CD4-positive, CD25-positive, alpha-beta regulatory T cell (primary cell): ENCODE measurements around the gene ZDHHC17. TPM values are rescaled to one million over a fixed set of nuclear protein-coding genes. Genes with fewer than 3 reads are reported as not detected.

ENCODE experiments used
- ATAC-seq, 2 donors: fragments of 150-1000 bp; cut with Tn5 transposase; one replicate each; pipeline ENCODE4 v1.10.0; 2021; ENCODE audit warnings: low read depth in 2 of 2, moderate number of reproducible peaks in 2 of 2, moderate library complexity in 1 of 2
- DNase-seq, 3 donors: peaks; one replicate each; pipeline versions ENCODE4 v3.0.0 to v3.0.0-alpha.2; 2012 to 2022; ENCODE audit warnings: mixed read lengths in 1 of 3
- H3K27ac ChIP-seq: one replicate; pipeline ENCODE4 v1.7.0; 2013; ENCODE audit warnings: mild to moderate bottlenecking, low read length; ENCODE audit not compliant: insufficient read depth, poor library complexity, severe bottlenecking
- H3K27me3 ChIP-seq: one replicate; pipeline ENCODE4 v1.7.0; 2013; ENCODE audit warnings: low read length; ENCODE audit not compliant: control insufficient read depth, insufficient read depth
- H3K36me3 ChIP-seq: one replicate; pipeline ENCODE4 v1.7.0; 2013; ENCODE audit warnings: mild to moderate bottlenecking, low read length, moderate library complexity; ENCODE audit not compliant: control insufficient read depth, insufficient read depth
- H3K4me1 ChIP-seq: 2 replicates; pipeline ENCODE4 v1.7.0; 2013; ENCODE audit warnings: mild to moderate bottlenecking, low read length; ENCODE audit not compliant: insufficient read depth, control insufficient read depth, poor library complexity, severe bottlenecking
- H3K4me3 ChIP-seq: one replicate; pipeline ENCODE4 v1.7.0; 2013; ENCODE audit warnings: low read depth, mild to moderate bottlenecking, low read length, moderate library complexity
- H3K9me3 ChIP-seq, 2 experiments: 1 replicate in 1 of 2; 2 replicates in 1 of 2; pipeline ENCODE4 v1.7.0; 2013; ENCODE audit warnings: low read length in 2 of 2, mild to moderate bottlenecking in 1 of 2, moderate library complexity in 1 of 2; ENCODE audit not compliant: control insufficient read depth in 2 of 2
- H3K27ac Mint-ChIP-seq, 3 donors: one replicate each; pipeline ENCODE4 v1.8.0; 2020 to 2022; ENCODE audit warnings: mild to moderate bottlenecking in 3 of 3, mixed read lengths in 3 of 3, moderate library complexity in 2 of 3
- H3K27me3 Mint-ChIP-seq: one replicate; pipeline ENCODE4 v1.8.0; 2022; ENCODE audit warnings: mild to moderate bottlenecking, mixed read lengths
- H3K36me3 Mint-ChIP-seq: one replicate; pipeline ENCODE4 v1.8.0; 2020; ENCODE audit warnings: mixed read lengths
- H3K4me1 Mint-ChIP-seq, 4 donors: one replicate each; pipeline ENCODE4 v1.8.0; 2020 to 2022; ENCODE audit warnings: mixed read lengths in 4 of 4, mild to moderate bottlenecking in 1 of 4
- H3K4me3 Mint-ChIP-seq, 4 donors: one replicate each; pipeline ENCODE4 v1.8.0; 2020 to 2022; ENCODE audit warnings: mild to moderate bottlenecking in 4 of 4, mixed read lengths in 4 of 4, moderate library complexity in 3 of 4
- H3K9me3 Mint-ChIP-seq, 7 donors: one replicate each; pipeline ENCODE4 v1.8.0; 2020 to 2022; ENCODE audit warnings: mixed read lengths in 7 of 7, mild to moderate bottlenecking in 3 of 7, moderate library complexity in 2 of 7
- polyA plus RNA-seq, 4 donors: library from polyadenylated mRNA; unstranded; fragments of 300-500 nt; fragmentation: Illumina TruSeq; gene quantifications; one replicate each; pipeline ENCODE4 v1.2.3, GENCODE V29; 2021
- total RNA-seq: library from RNA; stranded (reverse); gene quantifications from one replicate; pipeline ENCODE4 v1.2.3, GENCODE V29; 2022

Gene ZDHHC17
- total and polyA plus RNA-seq, 5 donors from 2014 or later = 9.4 to 51.2 (median 14.2) TPM

DNA sequence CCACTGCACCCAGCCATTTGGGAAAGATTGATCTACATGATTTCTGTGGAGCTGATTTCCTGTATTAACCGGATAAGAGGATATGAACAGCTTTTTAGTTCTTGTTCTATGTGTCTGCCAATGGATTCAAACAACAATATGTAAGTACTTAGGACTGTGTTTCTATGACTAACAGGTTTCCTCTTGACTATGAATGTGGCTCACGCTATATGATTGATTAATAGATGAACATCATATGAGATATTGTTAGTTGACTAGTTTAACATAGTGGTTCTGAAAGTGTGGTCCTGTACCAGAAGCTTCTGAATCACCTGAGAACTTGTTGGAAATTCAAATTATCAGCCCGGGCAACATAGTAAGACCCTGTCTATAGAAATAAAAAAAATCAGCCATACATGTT, 127.7 kb downstream of the ZDHHC17 start:
- Mint-ChIP-seq H3K27ac (no peak overlapping the region), H3K4me1 (no peaks in the 10 kb centered on the region), H3K4me3 (no peak overlapping the region), H3K9me3 (peaks cover 0 to 5% (median 0%) of the 10 kb centered on the region in 7 donors), H3K36me3 (no peaks in the 10 kb centered on the region), H3K27me3 (peaks cover 24% of the 10 kb centered on the region)
- no peak for ATAC-seq
- DNase-seq = no peak
- H3K27ac ChIP-seq = no peak overlapping the region
- no peaks in the 10 kb centered on the region for H3K36me3 ChIP-seq
- no peak overlapping the region for H3K4me3 ChIP-seq
- no peaks in the 10 kb centered on the region for H3K9me3 ChIP-seq
- H3K4me1 ChIP-seq = no peaks in the 10 kb centered on the region
- peaks cover 4% of the 10 kb centered on the region for H3K27me3 ChIP-seq

DNA sequence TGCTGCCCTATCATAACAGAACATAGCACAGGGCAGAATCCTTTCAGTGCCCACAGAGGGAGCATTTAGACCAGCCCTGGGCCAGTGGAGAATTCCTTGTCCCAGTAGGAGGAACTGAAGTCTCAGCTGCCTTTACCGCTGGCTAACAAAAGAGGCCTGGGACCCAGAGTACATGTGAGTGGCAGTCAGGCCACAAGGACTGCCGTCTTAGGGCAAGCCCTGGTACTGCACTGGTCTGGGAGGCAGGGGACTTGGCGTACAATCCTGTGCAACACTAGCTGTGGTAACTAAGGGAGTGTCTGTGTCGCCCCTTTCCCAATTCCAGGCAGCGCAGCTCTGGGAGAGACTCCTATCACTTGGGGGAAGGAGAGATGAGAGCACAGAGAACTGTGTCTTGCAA, 131.9 kb downstream of the ZDHHC17 start:
- Histone ChIP-seq H3K9me3 (no peaks in the 10 kb centered on the region), H3K36me3 (no peaks in the 10 kb centered on the region), H3K27me3 (peaks cover 2% of the 10 kb centered on the region), H3K4me3 (no peak overlapping the region), H3K27ac (no peak overlapping the region), H3K4me1 (no peaks in the 10 kb centered on the region)
- Mint-ChIP-seq H3K9me3 (peaks cover 0 to 3% (median 0%) of the 10 kb centered on the region in 7 donors), H3K4me3 (no peak overlapping the region), H3K4me1 (no peaks in the 10 kb centered on the region), H3K27ac (no peak overlapping the region), H3K27me3 (peaks cover 20% of the 10 kb centered on the region), H3K36me3 (no peaks in the 10 kb centered on the region)
- no peak for DNase-seq
- no peak for ATAC-seq

DNA sequence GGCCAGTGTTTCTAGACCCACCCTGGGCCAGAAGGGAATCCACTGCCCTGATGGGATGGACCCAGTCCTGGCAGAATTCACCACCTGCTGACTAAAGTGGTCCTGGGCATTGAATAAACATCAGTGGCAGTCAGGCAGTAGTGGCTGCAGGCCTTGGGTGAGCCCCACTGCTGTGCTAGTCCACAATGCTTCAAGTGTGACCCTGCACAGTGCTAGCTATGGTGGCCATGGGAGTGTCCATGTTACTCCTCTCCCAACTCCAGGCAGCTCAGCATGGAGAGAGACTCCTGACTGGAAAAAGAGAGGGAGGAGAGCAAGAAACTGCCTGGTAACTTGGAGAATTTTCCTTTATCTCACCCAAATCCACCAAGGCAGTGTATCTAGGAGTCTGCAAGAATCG, 132.4 kb downstream of the ZDHHC17 start:
- Histone ChIP-seq H3K4me1 (no peaks in the 10 kb centered on the region), H3K27ac (no peak overlapping the region), H3K36me3 (no peaks in the 10 kb centered on the region), H3K4me3 (no peak overlapping the region), H3K27me3 (peaks cover 2% of the 10 kb centered on the region), H3K9me3 (no peaks in the 10 kb centered on the region)
- ATAC-seq = no peak
- Mint-ChIP-seq H3K27ac (no peak overlapping the region), H3K27me3 (peaks cover 16% of the 10 kb centered on the region), H3K9me3 (peaks cover 0 to 3% (median 0%) of the 10 kb centered on the region in 7 donors), H3K36me3 (no peaks in the 10 kb centered on the region), H3K4me3 (no peak overlapping the region), H3K4me1 (no peaks in the 10 kb centered on the region)
- DNase-seq = no peak

DNA sequence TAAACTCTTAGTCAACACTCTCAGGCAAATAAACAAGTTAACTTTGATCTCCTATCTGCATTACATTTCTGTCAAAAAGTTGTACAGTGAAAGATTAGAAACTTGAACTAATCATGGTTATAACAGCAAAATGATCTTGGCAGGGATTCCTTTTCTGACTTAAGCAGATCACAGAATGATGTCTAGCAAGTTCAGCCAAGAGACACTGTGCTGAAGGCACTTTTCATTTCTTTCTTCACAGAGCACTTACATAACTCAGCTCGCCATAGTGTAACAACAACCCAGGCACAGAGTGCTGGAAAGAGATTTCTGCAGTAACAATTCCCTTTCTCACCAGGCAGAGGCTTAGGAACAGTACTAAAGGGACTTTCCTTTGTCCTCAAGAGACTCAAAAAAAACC, 134.5 kb downstream of the ZDHHC17 start:
- Histone ChIP-seq H3K27ac (no peak overlapping the region), H3K4me3 (no peak overlapping the region), H3K27me3 (no peaks in the 10 kb centered on the region), H3K4me1 (no peaks in the 10 kb centered on the region), H3K9me3 (no peaks in the 10 kb centered on the region), H3K36me3 (no peaks in the 10 kb centered on the region)
- Mint-ChIP-seq H3K27me3 (peaks cover 11% of the 10 kb centered on the region), H3K27ac (no peak overlapping the region), H3K4me1 (peaks cover 0 to 8% (median under 1%) of the 10 kb centered on the region in 4 donors), H3K36me3 (no peaks in the 10 kb centered on the region), H3K4me3 (no peak overlapping the region), H3K9me3 (peaks cover 0 to 3% (median 0%) of the 10 kb centered on the region in 7 donors)
- DNase-seq = no peak
- ATAC-seq = no peak

DNA sequence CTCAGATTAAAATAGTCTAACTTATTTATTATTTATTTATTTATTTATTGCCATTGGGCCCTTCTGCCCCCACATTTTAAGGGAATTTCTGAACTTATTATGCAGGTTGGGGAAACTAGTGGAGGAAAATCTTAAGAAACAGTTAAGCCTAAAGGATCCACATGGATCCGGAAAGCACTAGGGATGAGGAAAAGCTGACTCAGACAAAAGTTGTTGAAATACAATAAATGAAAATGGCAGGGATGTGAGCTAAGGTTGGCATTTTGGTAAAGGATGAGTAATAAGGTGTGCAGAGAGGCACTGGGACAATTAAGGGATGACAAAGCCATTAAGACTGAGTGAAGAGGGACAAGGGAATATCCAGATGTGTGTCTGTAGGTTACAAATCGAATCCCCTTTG, 135.6 kb downstream of the ZDHHC17 start:
- Mint-ChIP-seq H3K9me3 (peaks cover 0 to 3% (median 0%) of the 10 kb centered on the region in 7 donors), H3K4me1 (peaks cover 0 to 8% (median under 1%) of the 10 kb centered on the region in 4 donors)

DNA sequence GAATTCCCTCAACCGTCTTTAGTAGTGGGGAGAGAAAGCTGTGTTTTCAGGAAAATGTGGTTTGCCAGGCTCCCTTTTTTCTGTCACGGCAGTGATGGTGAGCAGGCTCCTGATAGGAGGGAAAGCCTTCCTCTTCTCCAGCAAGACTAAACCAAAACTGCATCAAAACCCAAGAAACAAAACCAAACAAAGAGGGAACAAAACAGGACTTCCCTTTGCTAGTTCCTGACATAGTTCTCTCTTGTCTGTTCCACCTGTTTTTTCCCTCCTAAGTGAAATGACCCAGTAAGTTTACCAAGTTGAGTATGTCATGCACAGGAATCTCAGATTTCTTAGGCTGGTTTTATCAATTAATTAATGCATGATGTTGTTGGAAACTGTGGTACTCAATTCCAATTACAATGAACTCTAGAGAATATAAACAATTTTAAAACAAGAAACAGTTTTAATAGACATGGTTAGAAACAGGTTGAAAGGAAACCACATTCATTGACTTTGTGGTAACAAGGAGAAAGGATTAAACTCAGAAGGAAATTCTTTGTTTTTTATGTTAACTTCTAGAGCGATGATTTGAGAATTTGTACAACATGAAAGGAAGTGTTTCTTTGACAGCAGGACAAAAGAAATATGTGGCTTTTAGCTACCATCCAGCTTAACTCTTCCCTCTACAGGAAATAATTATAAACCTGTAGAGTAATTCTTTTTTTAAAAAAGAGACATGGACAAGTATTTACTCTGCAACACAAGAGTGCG, 137.9 kb downstream of the ZDHHC17 start:
- Histone ChIP-seq H3K27ac (no peak overlapping the region), H3K36me3 (no peaks in the 10 kb centered on the region), H3K9me3 (no peaks in the 10 kb centered on the region), H3K4me1 (no peaks in the 10 kb centered on the region), H3K4me3 (no peak overlapping the region), H3K27me3 (no peaks in the 10 kb centered on the region)
- DNase-seq (no peak), ATAC-seq (no peak)
- Mint-ChIP-seq H3K36me3 (no peaks in the 10 kb centered on the region), H3K27me3 (peaks cover 11% of the 10 kb centered on the region), H3K9me3 (peaks cover 0 to 2% (median 0%) of the 10 kb centered on the region in 7 donors), H3K27ac (no peak overlapping the region), H3K4me3 (no peak overlapping the region), H3K4me1 (peaks cover 0 to 8% (median under 1%) of the 10 kb centered on the region in 4 donors)

More for the DNA sequence above, 135.6 kb downstream of the ZDHHC17 start:
- Mint-ChIP-seq H3K36me3 (no peaks in the 10 kb centered on the region), H3K27ac (no peak overlapping the region), H3K27me3 (peaks cover 11% of the 10 kb centered on the region), H3K4me3 (no peak overlapping the region)
- Histone ChIP-seq H3K9me3 (no peaks in the 10 kb centered on the region), H3K27me3 (no peaks in the 10 kb centered on the region), H3K27ac (no peak overlapping the region), H3K4me3 (no peak overlapping the region), H3K36me3 (no peaks in the 10 kb centered on the region), H3K4me1 (no peaks in the 10 kb centered on the region)
- no peak for DNase-seq
- ATAC-seq = no peak

Other genes with a start within 250 kb of the ZDHHC17 start
- 195 TPM for gene OSBPL8, start 204.3 kb upstream of the ZDHHC17 start, total RNA-seq
- gene OSBPL8, start 204.3 kb upstream of the ZDHHC17 start, polyA plus RNA-seq = 100 to 1,000 TPM; 129 to 187 (median 153) TPM
- gene CSRP2, start 114.9 kb downstream of the ZDHHC17 start, total RNA-seq = not detected
- gene CSRP2, start 114.9 kb downstream of the ZDHHC17 start, polyA plus RNA-seq = 1 to 10 TPM in 1 of 4 donors, under 1 TPM in 3; 0.42 to 1.7 (median 0.53) TPM